GM19372 (cell line): ENCODE data around the gene ATRN.

Experiments
- ATAC-seq: cut with Tn5 transposase; IDR thresholded peaks from one replicate; pipeline ENCODE4 v1.9.1; 2021; ENCODE audit warnings: mild to moderate bottlenecking, low read depth, moderate library complexity; ENCODE audit not compliant: unreplicated experiment

The ATRN gene

GRCh38 chr20:3671986-3672546 lies 201.2 kb downstream of the ATRN start:
- ATAC-seq: no peak

- no peak for ATAC-seq
Observed at GRCh38 chr20:3672547-3673171, 201.8 kb downstream of the ATRN start.

GRCh38 chr20:3673221-3674070 lies 202.6 kb downstream of the ATRN start:
- ATAC-seq: no peak

GRCh38 chr20:3674447-3674846 lies 203.6 kb downstream of the ATRN start:
- no peak for ATAC-seq

GRCh38 chr20:3674995-3675900 lies 204.4 kb downstream of the ATRN start:
- ATAC-seq: no peak

GRCh38 chr20:3677733-3678132 lies 206.9 kb downstream of the ATRN start:
- ATAC-seq: no peak

GRCh38 chr20:3678198-3678597 lies 207.4 kb downstream of the ATRN start:
- no peak for ATAC-seq

GRCh38 chr20:3678856-3679720 lies 208.3 kb downstream of the ATRN start:
- no peak for ATAC-seq

- no peak for ATAC-seq
Observed at GRCh38 chr20:3679749-3680700, 209.2 kb downstream of the ATRN start.

GRCh38 chr20:3680701-3681351 lies 210.0 kb downstream of the ATRN start:
- ATAC-seq: no peak

GRCh38 chr20:3681352-3681930 lies 210.6 kb downstream of the ATRN start:
- no peak for ATAC-seq

GRCh38 chr20:3681931-3682781 lies 211.3 kb downstream of the ATRN start, which contains the start of gene ADAM33:
ADAM33 (minus strand) TSS chr20:3682010; CDS start chr20:3682004, 6 bp downstream.
- no peak for ATAC-seq

GRCh38 chr20:3685341-3685740 lies 214.5 kb downstream of the ATRN start:
- ATAC-seq: no peak

GRCh38 chr20:3686421-3686820 lies 215.6 kb downstream of the ATRN start:
- no peak for ATAC-seq

- ATAC-seq: no peak
Observed at GRCh38 chr20:3686867-3687321, 216.1 kb downstream of the ATRN start.

GRCh38 chr20:3687655-3688054 lies 216.8 kb downstream of the ATRN start:
- ATAC-seq: no peak

GRCh38 chr20:3689978-3690377 lies 219.2 kb downstream of the ATRN start:
- no peak for ATAC-seq
